Measurements from ENCODE around the gene IFFO2.
A peak's percentile ranks its signal among the peaks of the same experiment; 100 is the strongest.

IFFO2 gene

DNA sequence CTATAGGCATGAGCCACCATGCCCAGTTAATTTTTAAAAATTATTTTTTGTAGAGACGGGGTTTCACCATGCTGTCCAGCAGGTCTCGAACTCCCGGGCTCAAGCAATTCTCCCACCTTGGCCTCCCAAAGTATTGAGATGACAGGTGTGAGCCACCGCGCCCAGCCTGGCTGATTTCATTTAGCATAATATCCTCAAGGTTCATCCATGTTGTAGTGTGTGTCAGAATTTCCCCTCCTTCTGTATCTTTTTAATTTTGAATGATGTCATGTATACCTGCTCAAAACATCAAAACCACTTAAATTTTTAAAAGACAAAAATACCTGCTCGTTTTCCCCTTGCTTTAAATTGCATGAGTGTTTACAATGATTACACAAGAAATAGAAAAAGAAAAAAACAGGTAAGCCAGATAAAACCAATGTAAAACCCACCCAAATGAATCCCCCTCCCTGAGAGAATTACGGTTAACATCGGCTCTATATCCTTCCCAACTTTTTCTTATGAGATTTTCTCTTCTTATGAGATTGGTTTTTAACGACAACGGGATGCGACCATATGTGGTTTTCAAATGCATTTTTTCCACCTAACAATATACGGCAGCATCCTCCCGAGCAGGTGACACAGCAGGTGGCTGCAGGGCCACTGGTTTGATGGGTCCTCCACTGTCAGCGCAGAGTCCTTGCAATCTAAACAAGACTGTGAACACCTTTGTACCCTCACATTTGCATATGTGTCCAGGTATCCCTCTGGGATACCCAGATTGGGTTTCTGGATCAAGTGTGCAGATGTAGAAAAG lies 22.1 kb downstream of the IFFO2 start:
- DNase-seq = no peak

DNA sequence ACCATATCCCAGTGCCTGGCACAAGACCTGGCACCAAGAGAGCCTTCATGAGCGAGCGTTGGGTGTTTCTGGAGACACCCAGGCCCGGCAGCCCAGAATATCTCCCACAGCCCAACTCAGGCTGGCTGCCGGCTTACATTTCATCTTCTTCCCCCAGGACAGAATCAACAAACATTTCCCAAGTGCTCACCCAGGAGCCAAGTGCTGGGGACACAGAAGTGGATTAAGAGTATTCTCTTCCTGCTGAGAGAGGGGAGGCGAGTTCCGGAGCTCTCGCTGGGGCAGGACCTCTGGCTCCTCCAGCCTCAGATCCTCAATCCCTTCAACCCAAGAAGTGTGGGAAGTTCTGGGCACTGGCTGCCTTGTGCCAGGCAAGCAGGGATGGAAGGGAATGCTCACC lies 23.6 kb downstream of the IFFO2 start:
- DNase-seq = no peak

- no peak for DNase-seq
Observed at GRCh38 chr1:18932387-18932786, 24.1 kb downstream of the IFFO2 start.

DNA sequence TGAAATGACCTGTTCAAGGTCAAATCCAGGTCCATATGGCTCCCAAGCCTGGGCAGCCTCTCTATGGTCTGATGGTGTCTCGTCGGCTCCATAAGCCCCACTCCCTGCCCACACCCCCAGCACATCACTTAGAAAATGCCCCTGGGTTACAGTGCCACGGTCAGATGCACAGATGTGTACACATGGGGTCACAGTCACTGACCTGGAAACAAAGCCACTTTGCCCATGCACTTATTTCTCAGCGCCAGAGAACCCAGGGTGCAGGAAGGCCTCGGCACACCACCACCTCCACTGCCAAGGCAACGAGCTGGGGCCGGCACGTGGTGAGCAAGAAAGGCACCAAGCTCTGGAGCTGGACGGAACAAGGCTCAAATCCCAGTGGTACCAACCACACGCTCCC lies 24.7 kb downstream of the IFFO2 start:
- no peak for DNase-seq

- no peak for DNase-seq
Observed at GRCh38 chr1:18929686-18930085, 26.8 kb downstream of the IFFO2 start.

- DNase-seq = no peak
Observed at GRCh38 chr1:18928985-18929384, 27.5 kb downstream of the IFFO2 start.

DNA sequence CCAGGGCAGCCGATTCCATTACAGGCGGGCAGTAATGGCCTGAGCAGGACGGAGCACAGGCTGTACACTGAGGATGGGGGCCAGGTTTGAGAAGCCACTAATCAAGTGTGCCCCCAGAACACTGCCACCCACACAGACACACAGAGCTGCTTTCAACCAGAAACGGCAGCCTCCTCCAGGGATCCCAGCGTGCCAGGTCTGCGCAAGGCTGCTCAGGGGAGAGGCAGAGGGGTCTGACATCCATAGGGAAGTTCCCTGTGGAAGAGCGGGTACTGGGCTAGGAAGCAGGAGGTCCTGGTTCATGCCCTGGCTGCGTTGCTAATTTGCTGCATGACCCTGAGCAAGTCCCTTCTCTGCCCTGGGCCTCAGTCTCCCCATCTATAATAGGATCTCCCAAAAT lies 28.1 kb downstream of the IFFO2 start:
- DNase-seq = no peak

DNA sequence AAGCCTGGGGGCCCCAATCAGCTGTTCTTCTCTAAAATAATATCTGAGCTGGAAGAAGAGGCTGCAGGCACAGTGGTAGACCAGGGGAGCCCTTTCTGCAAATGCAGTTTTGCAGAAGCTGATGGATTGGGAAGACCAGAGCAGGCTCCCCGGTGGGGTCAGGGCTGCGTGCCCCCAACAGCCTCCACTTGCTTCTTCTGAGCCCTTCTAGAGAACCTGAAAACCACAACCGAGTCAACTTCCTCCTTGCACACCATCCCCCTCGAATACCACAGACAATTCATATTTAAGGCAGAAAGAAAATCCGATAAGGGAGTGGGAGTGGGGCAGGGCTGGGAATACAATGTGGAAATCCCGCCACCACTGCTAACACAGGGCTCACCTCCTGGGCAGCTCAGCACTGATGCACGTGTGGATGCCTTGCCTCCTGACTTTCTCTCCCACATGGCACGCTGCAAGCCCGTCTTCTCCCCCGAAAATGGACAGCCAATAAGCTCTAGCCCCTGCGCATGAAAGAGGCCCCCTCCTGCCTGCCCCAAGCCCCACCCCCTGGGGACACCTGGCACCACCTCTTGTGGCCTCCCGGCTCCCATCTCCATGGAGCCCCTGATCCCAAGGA lies 28.7 kb downstream of the IFFO2 start:
- DNase-seq = no peak

DNA sequence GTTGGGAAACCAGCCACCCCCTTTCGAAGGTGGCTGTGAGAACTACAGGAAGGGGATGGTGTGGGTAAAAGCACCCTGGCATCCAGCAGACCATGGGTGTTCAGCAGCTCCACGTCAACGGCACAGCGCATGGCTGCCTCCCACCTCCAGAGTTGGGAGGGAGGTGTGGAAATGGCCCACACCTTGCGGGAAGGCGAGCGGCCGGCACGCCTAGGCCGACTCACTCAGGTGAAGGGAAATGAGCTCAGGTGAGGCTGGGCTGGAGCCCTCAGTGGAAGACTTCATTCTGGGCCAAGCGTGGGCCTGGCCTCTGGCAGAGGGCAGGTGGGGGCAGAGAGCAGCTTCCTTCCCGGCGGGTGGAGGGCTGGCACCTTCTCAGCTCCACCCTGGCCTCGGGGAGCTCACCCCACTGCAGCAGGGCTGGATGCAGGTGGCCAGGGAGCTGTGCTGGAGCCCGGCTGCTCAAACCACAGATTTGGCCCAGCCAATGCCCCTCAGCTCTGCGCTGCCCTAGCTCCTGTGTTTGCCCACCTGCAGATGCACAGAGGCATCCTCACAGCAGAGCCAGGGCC lies 29.3 kb downstream of the IFFO2 start:
- no peak for DNase-seq

GRCh38 chr1:18926315-18927081 lies 30.0 kb downstream of the IFFO2 start:
- peak; percentile 82 for DNase-seq

DNA sequence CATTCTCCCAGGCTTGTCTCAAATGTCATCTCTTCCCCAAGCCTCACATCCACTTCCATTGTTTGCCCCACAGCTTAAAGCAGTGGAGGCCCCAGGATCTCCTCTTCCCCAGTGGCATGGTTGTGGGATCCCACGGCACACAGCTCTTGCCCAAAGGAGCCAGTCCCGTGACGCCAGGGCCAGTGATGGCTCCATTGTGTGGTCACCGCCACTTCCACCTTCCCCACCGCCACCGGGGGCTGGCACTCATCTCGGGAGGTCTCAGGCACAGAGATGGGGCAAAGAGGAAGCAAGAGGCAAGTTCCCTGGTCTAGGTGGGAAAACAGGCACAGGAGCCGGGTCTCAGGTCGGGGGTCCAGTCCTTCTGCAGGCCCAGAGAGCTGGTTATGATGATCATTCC lies 31.2 kb downstream of the IFFO2 start:
- no peak for DNase-seq

- no peak for DNase-seq
Observed at GRCh38 chr1:18924221-18924691, 32.2 kb downstream of the IFFO2 start.

DNA sequence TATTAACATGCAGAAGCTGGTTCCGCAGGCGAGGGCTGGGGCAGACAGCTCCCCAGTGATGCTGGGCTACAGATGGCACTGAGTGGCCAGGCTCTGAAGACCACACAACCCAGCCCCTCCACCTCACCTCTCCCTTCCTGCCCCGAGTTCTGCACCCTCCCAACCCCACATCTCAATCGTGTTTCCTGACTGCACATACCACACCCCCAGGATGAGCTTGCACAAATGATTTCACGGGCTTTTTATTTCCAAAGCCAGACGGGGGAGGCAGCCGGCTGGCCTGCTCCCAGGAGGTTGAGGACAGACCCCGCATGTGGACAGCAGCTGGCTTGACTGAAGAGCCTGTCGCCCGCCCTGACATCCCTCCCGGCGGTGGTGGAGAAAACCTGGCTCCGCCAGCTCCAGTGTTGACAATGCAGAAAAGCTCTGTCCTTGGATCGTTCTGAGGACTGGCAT lies 32.7 kb downstream of the IFFO2 start:
- peak; percentile 63 for DNase-seq

DNA sequence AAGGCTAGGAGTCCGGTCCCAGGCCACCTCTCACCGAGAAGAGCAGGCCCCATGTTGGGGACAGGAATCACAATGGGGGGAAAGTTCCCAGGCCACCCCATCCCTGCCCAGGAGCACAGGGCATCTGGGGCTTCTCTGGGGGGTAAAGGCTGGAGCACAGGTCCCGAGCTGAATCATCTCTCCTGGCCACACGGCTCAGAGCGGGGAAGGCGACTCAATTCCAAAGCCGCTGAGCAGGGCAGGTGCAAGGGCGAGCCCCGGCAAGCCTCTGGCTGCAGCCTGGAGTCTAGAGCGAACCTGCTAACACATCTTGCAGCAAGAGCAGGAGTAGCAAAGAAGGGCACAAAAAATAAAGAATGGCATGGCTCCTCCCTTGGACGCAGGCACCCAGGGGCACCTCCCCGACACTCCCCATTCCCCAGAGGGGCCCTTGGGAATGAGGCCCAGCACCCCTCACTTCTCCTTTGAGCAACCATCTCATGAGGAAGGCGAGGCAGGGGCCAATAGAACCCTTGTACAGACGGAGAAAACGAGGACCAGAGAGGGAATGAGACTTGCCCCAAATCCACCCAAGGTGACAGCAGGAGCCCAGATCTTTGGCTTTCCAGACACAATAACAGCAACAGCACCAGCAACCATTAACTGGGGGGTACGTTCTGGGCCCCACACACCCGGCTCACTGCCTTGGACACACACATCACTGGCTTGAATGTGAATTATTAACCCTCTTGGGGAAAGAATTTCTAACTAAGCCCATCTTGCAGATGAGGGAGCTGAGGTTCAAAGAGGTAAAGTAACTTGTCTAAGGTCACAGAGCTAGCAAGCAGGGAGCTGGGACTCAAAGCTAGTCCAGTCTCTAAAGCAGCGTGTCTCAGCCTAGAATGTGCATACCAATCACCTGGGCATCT lies 33.4 kb downstream of the IFFO2 start:
- DNase-seq = no peak

DNA sequence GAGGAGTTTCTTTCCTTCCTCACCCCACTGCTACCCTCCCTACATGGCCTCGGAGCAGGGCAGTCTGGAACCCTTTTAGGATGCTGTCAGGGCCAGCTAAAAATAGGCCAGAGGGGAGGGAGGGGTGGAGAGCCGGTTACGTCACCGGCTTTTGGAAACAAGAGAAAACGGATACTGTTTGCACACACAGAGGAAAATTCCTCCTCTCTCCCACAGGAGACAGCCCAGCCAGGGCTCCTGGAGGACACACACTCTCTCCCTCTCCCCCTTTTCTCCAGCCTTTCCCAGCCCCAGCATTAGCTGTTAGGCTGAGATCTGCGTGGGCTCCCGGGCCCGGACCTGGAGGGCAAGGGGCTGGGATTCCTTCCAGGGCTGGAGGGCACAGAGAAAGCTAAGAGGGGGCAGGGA lies 34.2 kb downstream of the IFFO2 start:
- DNase-seq = peak; percentile 92

- no peak for DNase-seq
Observed at GRCh38 chr1:18921516-18922251, 34.8 kb downstream of the IFFO2 start.

DNA sequence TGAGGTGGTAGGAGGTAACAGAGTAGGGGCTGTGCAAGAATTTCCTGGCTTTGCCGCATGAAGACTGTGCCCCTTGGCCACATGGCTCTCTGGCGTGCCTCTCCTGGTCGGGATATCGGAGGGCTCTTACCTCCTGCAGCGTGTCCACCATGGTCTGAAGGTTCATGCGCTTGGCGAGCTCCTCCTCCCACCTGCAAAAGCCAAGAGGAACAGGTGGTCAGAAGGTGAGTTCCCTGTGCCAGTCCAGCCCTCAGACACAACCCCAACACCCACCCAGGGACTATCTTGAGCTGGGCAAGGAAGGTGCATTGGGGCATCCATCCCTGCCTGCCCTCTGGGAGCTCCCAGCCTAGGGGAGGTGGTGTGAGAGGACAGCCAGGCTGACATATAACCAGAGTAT lies 35.5 kb downstream of the IFFO2 start:
- no peak for DNase-seq

GRCh38 chr1:18919956-18920355 lies 36.5 kb downstream of the IFFO2 start:
- DNase-seq = no peak

- no peak for DNase-seq
Observed at GRCh38 chr1:18919197-18919905, 37.1 kb downstream of the IFFO2 start.

DNA sequence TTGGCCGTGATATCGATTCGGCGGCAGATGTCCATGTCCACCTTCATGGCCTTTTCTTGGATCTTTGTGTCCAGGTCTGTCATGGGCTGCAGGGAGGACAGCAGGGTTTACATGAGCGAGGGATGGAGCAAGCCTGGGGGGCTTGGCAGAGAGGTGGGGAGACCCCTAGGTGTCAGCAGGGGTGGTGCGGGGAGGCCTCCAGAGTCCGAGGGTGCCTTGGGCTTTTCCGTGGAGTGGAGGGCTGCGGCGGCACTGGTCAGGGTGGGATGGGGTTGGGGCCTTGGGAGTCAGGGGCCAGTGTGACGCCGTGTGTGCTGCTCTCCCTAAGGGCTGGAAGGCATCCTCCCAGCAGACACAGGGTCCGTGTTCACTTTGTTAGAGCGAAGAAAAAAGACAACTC lies 38.1 kb downstream of the IFFO2 start:
- DNase-seq = no peak
